Keratinocyte (primary cell): ENCODE results near the gene MVB12B. TPM values are rescaled to one million over a fixed set of nuclear protein-coding genes. Genes with fewer than 3 reads are reported as not detected.

Source experiments
- DNase-seq: peaks from one replicate; pipeline ENCODE4 v3.0.0-alpha.2; 2011; ENCODE audit warnings: low read depth, missing footprints, low spot score
- FAIRE-seq: peaks from 2 replicates; lab custom pipeline; 2011; peaks lifted over from hg19 to GRCh38; lab: Jason Lieb, UNC
- H2AFZ ChIP-seq: 2 replicates; pipeline ENCODE4 v1.6.0; 2012; ENCODE audit warnings: low read length, control low read depth, inconsistent platforms; ENCODE audit not compliant: control insufficient read depth
- H3K27ac ChIP-seq: 2 replicates; pipeline ENCODE4 v1.5.1; 2011; ENCODE audit warnings: low read length; ENCODE audit not compliant: control insufficient read depth, insufficient read depth
- H3K27me3 ChIP-seq: 3 replicates; pipeline ENCODE4 v1.6.0; 2011; ENCODE audit warnings: low read length; ENCODE audit not compliant: control insufficient read depth, insufficient read depth; ENCODE audit errors: extremely low read depth
- H3K36me3 ChIP-seq, 2 experiments: 2 replicates in 1 of 2; 3 replicates in 1 of 2; pipeline ENCODE4 v1.5.1; 2011; ENCODE audit warnings: low read length in 2 of 2, mild to moderate bottlenecking in 1 of 2; ENCODE audit not compliant: control insufficient read depth in 2 of 2, insufficient read depth in 2 of 2; ENCODE audit errors: extremely low read depth in 1 of 2
- H3K4me1 ChIP-seq: 3 replicates; pipeline ENCODE4 v1.5.1; 2011; ENCODE audit warnings: low read length; ENCODE audit not compliant: control insufficient read depth, insufficient read depth; ENCODE audit errors: extremely low read depth
- H3K4me2 ChIP-seq: 3 replicates; pipeline ENCODE4 v1.6.0; 2011; ENCODE audit warnings: low read depth, low read length; ENCODE audit not compliant: control insufficient read depth, insufficient read depth; ENCODE audit errors: extremely low read depth
- H3K4me3 ChIP-seq, 3 experiments: fragments of 200-600 bp in 1 of 3; sonication (generic) in 1 of 3; 2 replicates in 2 of 3; 3 replicates in 1 of 3; pipeline ENCODE4 v1.5.1; 2011 to 2016; ENCODE audit warnings: low read length in 3 of 3, mild to moderate bottlenecking in 3 of 3, control low read depth in 2 of 3, inconsistent platforms in 1 of 3, low read depth in 1 of 3, mixed read lengths in 1 of 3, mixed run types in 1 of 3, moderate library complexity in 1 of 3; ENCODE audit not compliant: control insufficient read depth in 2 of 3, insufficient read depth in 2 of 3; ENCODE audit errors: extremely low read depth in 1 of 3
- H3K79me2 ChIP-seq: 2 replicates; pipeline ENCODE4 v1.6.0; 2012; ENCODE audit warnings: low read length; ENCODE audit not compliant: control insufficient read depth, insufficient read depth
- H3K9ac ChIP-seq: 3 replicates; pipeline ENCODE4 v1.6.0; 2011; ENCODE audit warnings: low read length; ENCODE audit not compliant: control insufficient read depth, insufficient read depth; ENCODE audit errors: extremely low read depth
- H3K9me1 ChIP-seq: 3 replicates; pipeline ENCODE4 v1.6.0; 2011; ENCODE audit warnings: low read length; ENCODE audit not compliant: control insufficient read depth, insufficient read depth; ENCODE audit errors: extremely low read depth
- H3K9me3 ChIP-seq: 2 replicates; pipeline ENCODE4 v1.5.1; 2012; ENCODE audit warnings: low read depth, low read length; ENCODE audit not compliant: control insufficient read depth
- H4K20me1 ChIP-seq: 3 replicates; pipeline ENCODE4 v1.6.0; 2011; ENCODE audit warnings: low read length; ENCODE audit not compliant: control insufficient read depth, insufficient read depth; ENCODE audit errors: extremely low read depth
- EZH2 ChIP-seq: IDR thresholded peaks from one replicate; pipeline ENCODE4 v1.6.1; 2012; ENCODE audit warnings: inconsistent platforms, mild to moderate bottlenecking, low read length, moderate library complexity
- dilution Hi-C: fragments of 300-500 bp; cut with MboI; formaldehyde crosslinking; loops from one replicate; pipeline ENCODE4 v1.7.0; 2020; ENCODE audit warnings: low sequenced_read_pairs; ENCODE audit not compliant: extremely low pct_ligation_motif_present
- polyA plus RNA-seq, 5 experiments: library from polyadenylated mRNA; depleted of rRNA in 3 of 5; stranded (reverse) in 3 of 5; stranded (forward) in 1 of 5; unstranded in 1 of 5; fragments of >200 nt; gene quantifications; 1 replicate in 1 of 5; 2 replicates in 3 of 5; 3 replicates in 1 of 5; pipeline versions ENCODE4 v1.2.1 to v1.2.3, GENCODE V29; 2011 to 2012; ENCODE audit warnings: missing spikeins in 2 of 5, low read depth in 1 of 5, low replicate concordance in 1 of 5
- TF ChIP-seq, protein P1 (sequence below), 3 experiments: IDR thresholded peaks in 1 of 3; conservative IDR thresholded peaks in 1 of 3; optimal IDR thresholded peaks in 1 of 3; 2 replicates in 2 of 3; 3 replicates in 1 of 3; pipeline versions ENCODE3 to v1.5.1; 2011; ENCODE audit warnings: low read length in 3 of 3, mild to moderate bottlenecking in 3 of 3, moderate library complexity in 2 of 3, control low read depth in 1 of 3, inconsistent platforms in 1 of 3; ENCODE audit not compliant: insufficient read depth in 2 of 3; ENCODE audit errors: extremely low read depth in 1 of 3

Gene MVB12B
- polyA plus RNA-seq, 1 donor (not counting 4 experiments of a cell fraction or from before 2014, with no cell fraction given), result 1.2 TPM

DNA sequence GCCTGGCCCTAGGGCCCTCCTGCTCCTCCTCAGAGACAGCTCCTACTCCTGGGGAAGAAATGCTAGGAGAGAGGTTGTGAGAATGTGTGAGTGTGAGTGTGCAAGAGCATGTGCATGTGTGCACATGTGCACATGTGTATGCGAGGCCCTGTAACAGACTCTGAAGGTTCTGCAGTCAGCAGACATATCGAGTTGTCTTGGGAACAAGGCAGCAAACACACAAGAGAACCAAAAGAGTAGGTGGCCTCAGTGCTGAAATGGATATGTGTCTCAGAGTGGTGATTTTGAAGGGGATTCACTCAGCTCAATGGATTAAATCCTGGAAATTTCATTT is 50.5 kb downstream of the MVB12B start:
- no peaks in the 10 kb centered on the region for H3K9me3 ChIP-seq
- peaks cover 25% of the 10 kb centered on the region for H3K4me1 ChIP-seq
- no peak overlapping the region for H3K4me2 ChIP-seq
- DNase-seq (no peak), FAIRE-seq (no peak)
- no peaks in the 10 kb centered on the region for H3K36me3 ChIP-seq
- no peaks in the 10 kb centered on the region for H3K79me2 ChIP-seq
- dilution Hi-C loops, result no loop called here
- H3K9me1 ChIP-seq, result no peaks in the 10 kb centered on the region
- no peak overlapping the region for H2AFZ ChIP-seq
- no peak overlapping the region for H3K9ac ChIP-seq
- H3K4me3 ChIP-seq, result no peak overlapping the region
- TF ChIP-seq, protein P1, sequence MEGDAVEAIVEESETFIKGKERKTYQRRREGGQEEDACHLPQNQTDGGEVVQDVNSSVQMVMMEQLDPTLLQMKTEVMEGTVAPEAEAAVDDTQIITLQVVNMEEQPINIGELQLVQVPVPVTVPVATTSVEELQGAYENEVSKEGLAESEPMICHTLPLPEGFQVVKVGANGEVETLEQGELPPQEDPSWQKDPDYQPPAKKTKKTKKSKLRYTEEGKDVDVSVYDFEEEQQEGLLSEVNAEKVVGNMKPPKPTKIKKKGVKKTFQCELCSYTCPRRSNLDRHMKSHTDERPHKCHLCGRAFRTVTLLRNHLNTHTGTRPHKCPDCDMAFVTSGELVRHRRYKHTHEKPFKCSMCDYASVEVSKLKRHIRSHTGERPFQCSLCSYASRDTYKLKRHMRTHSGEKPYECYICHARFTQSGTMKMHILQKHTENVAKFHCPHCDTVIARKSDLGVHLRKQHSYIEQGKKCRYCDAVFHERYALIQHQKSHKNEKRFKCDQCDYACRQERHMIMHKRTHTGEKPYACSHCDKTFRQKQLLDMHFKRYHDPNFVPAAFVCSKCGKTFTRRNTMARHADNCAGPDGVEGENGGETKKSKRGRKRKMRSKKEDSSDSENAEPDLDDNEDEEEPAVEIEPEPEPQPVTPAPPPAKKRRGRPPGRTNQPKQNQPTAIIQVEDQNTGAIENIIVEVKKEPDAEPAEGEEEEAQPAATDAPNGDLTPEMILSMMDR (optimal IDR thresholded peaks at IDR 0.05 in 1 of 3, IDR thresholded peaks at IDR 0.05 in 1 of 3, conservative IDR thresholded peaks at IDR 0.05 in 1 of 3; ENCODE audit: extremely low read depth in 1 of 3, insufficient read depth in 2 of 3, low read length in 3 of 3), result no peak
- TF ChIP-seq EZH2, result no peak
- H3K27ac ChIP-seq, result no peak overlapping the region
- no peaks in the 10 kb centered on the region for H4K20me1 ChIP-seq
- H3K27me3 ChIP-seq, result no peaks in the 10 kb centered on the region

DNA sequence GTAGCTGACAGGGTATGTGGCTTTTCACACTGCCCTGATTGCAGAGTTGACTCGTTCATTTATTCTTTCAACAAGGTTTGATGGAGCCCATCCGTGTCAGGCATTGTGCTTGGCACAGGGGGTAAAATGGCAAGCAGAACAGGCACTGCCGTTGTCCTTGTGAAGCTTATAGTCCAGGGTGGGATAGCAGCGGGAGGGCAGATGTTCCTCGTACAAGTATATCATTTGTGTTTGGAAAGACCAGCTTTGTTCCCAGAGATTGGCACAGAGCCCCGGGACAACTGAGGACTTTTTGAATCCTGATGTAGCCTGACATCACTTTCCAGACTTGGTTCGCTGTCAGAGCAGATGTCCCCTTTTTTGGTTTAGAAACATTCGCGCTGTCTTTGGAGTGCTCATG is 50.9 kb downstream of the MVB12B start:
- no peak overlapping the region for H3K4me2 ChIP-seq
- H3K27ac ChIP-seq, result no peak overlapping the region
- H4K20me1 ChIP-seq, result no peaks in the 10 kb centered on the region
- H3K79me2 ChIP-seq, result no peaks in the 10 kb centered on the region
- H3K4me3 ChIP-seq, result no peak overlapping the region
- H3K4me1 ChIP-seq, result peaks cover 25% of the 10 kb centered on the region
- no peak for DNase-seq
- dilution Hi-C loops, result no loop called here
- no peaks in the 10 kb centered on the region for H3K36me3 ChIP-seq
- H2AFZ ChIP-seq, result no peak overlapping the region
- TF ChIP-seq, protein P1 (optimal IDR thresholded peaks at IDR 0.05 in 1 of 3, IDR thresholded peaks at IDR 0.05 in 1 of 3, conservative IDR thresholded peaks at IDR 0.05 in 1 of 3; ENCODE audit: extremely low read depth in 1 of 3, insufficient read depth in 2 of 3, low read length in 3 of 3), result no peak
- no peak for TF ChIP-seq EZH2
- no peaks in the 10 kb centered on the region for H3K9me1 ChIP-seq
- no peak for FAIRE-seq
- H3K9ac ChIP-seq, result no peak overlapping the region
- H3K27me3 ChIP-seq, result no peaks in the 10 kb centered on the region
- no peaks in the 10 kb centered on the region for H3K9me3 ChIP-seq
